Measurements from ENCODE around the gene SYNPO.

The SYNPO gene

DNA sequence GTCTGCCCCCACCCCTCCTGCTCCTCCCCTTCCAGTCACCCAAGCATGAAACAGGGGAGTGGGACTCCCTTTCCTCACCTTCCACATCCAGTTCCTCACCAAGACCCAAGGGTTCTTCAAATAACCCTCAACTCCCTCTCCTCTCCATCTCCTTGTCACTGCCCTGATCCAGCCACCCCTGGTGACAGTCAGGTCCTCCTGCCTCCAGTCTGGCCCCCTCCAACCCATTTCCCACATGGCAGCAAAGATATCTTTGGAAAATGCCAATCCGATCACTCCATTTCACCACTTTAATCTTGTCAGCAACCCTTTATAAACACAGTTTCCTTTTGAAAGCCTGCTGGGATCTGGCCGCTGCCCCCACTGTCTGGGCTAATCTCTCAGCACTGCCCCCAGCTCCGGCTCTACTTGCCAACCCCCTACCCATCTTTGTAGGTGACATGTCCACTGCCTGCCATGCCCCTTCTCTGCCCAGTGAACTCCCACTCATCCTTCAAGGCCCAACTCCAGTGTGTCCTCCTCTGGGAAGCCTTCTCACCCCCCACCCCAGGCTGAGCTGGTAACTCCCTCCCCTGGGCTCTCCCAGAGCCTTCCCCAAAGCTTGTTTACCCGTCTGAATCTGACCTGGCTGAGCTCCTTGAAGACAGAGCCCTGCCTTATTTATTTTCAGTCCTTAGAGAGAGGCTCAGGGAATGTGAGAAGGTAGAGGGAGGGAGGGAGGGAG is 19.8 kb downstream of the SYNPO start:
- no peak for DNase-seq (ENCODE audit: extremely low spot score)
- no peak for TF ChIP-seq FOXA1 (IDR thresholded peaks at IDR 0.05)
- TF ChIP-seq BHLHE40 (IDR thresholded peaks at IDR 0.05; ENCODE audit: borderline replicate concordance) = no peak
- TF ChIP-seq, protein P1, sequence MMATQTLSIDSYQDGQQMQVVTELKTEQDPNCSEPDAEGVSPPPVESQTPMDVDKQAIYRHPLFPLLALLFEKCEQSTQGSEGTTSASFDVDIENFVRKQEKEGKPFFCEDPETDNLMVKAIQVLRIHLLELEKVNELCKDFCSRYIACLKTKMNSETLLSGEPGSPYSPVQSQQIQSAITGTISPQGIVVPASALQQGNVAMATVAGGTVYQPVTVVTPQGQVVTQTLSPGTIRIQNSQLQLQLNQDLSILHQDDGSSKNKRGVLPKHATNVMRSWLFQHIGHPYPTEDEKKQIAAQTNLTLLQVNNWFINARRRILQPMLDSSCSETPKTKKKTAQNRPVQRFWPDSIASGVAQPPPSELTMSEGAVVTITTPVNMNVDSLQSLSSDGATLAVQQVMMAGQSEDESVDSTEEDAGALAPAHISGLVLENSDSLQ (IDR thresholded peaks at IDR 0.05) = no peak
- TF ChIP-seq TARDBP (IDR thresholded peaks at IDR 0.05) = no peak
- no peak for TF ChIP-seq L3MBTL2 (conservative IDR thresholded peaks at IDR 0.05)
- TF ChIP-seq LEF1 (IDR thresholded peaks at IDR 0.05; ENCODE audit: borderline replicate concordance) = no peak
- TF ChIP-seq SUZ12 (IDR thresholded peaks at IDR 0.05) = no peak
- TF ChIP-seq NFRKB (IDR thresholded peaks at IDR 0.05) = no peak
- TF ChIP-seq HDGF (IDR thresholded peaks at IDR 0.05; ENCODE audit: borderline replicate concordance) = no peak
- no peak for TF ChIP-seq ELF4 (IDR thresholded peaks at IDR 0.05)
- no peak for TF ChIP-seq ZNF384 (IDR thresholded peaks at IDR 0.05)
- ChIA-PET POLR2A (interaction anchor here (4.6 to 7.6 kb wide), 2 partner anchors 41 kb away, joined by 33 to 43 read pairs; partner anchors contain the start of gene RBM22), CTCF (no interaction called here)

DNA sequence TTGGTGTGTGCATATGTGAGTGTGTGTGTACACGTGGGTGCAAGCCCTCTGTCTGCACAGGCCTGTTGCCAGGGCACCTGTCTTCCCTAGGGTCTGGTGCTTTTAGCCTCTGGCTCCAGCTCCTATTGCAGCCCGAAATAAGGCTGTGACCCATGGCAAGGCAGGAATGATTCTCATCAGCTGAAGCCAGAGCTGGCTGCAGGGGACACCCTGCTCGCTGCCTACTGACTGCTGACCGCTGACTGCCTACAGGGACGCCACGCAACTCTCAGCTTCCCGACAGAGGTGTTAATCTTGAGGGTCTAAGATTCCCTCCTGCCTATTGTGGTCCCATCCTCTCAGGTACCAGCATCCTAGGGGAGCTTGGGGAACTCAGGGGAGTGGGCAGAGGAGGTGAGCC is 20.6 kb downstream of the SYNPO start, which contains the start of gene MYOZ3:
Gene MYOZ3, plus strand, starts transcription at position 166 of the 400 bp plus-strand sequence. CDS start 1,691 bp downstream, outside the sequence.
- DNase-seq (ENCODE audit: extremely low spot score) = no peak
- POLR2A ChIA-PET = interaction anchor here (1.0 to 7.6 kb wide), 2 partner anchors 12 to 40 kb away, joined by 3 to 43 read pairs; partner anchors contain the start of gene RBM22
- no peak for TF ChIP-seq CTBP1 (IDR thresholded peaks at IDR 0.05; ENCODE audit: borderline replicate concordance)
- TF ChIP-seq BHLHE40 (IDR thresholded peaks at IDR 0.05; ENCODE audit: borderline replicate concordance) = no peak
- no peak for TF ChIP-seq NFRKB (IDR thresholded peaks at IDR 0.05)
- no peak for TF ChIP-seq FOXA1 (IDR thresholded peaks at IDR 0.05)
- no peak for TF ChIP-seq SUZ12 (IDR thresholded peaks at IDR 0.05)
- CTCF ChIA-PET = no interaction called here

DNA sequence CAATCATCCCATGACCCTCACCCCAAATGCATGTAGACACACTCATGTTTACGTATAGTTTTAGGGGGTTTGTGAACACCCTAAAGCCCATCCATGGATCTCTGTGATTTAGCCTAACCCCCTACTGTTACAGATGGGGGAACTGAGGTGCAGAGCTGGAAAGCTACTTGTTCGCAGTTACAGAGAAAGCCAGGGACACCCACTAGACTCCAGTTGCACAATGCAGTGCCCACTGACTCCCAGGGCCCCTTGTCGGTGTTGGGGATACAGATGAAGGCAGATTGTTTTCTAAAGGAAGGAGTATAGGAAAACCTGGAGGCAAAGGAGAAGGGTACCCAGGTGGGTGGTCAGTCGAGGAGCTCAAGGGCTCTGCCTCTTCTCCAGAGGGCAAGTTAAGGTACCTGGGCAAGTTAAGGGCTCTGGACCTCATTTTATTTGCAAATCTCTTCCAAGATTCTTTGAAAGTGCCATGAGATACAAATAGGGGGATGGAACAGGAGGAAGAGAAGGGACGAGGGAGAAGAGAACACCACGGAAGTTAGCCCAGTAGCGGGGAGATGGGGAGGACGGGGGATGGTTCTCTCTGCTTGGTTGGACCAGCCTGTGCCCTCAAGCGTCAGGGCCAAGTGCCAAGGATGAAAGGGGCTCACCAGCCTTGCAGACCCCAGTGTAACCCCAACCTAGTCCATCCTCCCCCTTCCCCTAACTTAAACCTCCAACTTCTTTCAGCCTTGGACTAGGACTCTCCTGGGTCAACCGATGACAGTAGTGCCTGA is 21.5 kb downstream of the SYNPO start:
- TF ChIP-seq HDGF (IDR thresholded peaks at IDR 0.05; ENCODE audit: borderline replicate concordance) = no peak
- TF ChIP-seq CTBP1 (IDR thresholded peaks at IDR 0.05; ENCODE audit: borderline replicate concordance) = no peak
- no peak for TF ChIP-seq SUZ12 (IDR thresholded peaks at IDR 0.05)
- TF ChIP-seq TARDBP (IDR thresholded peaks at IDR 0.05) = no peak
- TF ChIP-seq, protein P1 (IDR thresholded peaks at IDR 0.05) = no peak
- TF ChIP-seq L3MBTL2 (conservative IDR thresholded peaks at IDR 0.05) = no peak
- ChIA-PET CTCF (interaction anchor here (0.6 kb wide), 1 partner anchor 117 kb away, joined by 3 read pairs; the partner anchor contains the start of gene SMIM3), POLR2A (interaction anchor here (1.0 to 7.6 kb wide), 2 partner anchors 11 to 39 kb away, joined by 3 to 43 read pairs; partner anchors contain the start of gene RBM22)
- no peak for DNase-seq (ENCODE audit: extremely low spot score)

- DNase-seq (ENCODE audit: extremely low spot score) = no peak
- TF ChIP-seq ZNF384 (IDR thresholded peaks at IDR 0.05) (no peak), NFRKB (IDR thresholded peaks at IDR 0.05) (no peak), HDGF (IDR thresholded peaks at IDR 0.05; ENCODE audit: borderline replicate concordance) (no peak), LEF1 (IDR thresholded peaks at IDR 0.05; ENCODE audit: borderline replicate concordance) (no peak), ARNT (IDR thresholded peaks at IDR 0.05) (no peak), FOXM1 (IDR thresholded peaks at IDR 0.05; ENCODE audit: borderline replicate concordance) (no peak), BHLHE40 (IDR thresholded peaks at IDR 0.05; ENCODE audit: borderline replicate concordance) (no peak), TARDBP (IDR thresholded peaks at IDR 0.05) (no peak), FOXA1 (IDR thresholded peaks at IDR 0.05) (no peak)
- POLR2A ChIA-PET = interaction anchor here (1.1 to 7.6 kb wide), 4 partner anchors 38 to 220 kb away, joined by 3 to 43 read pairs (median 4); partner anchors contain the start of genes DCTN4 and RBM22
- CTCF ChIA-PET = interaction anchor here (0.9 kb wide), 1 partner anchor 103 kb away, joined by 3 read pairs; no protein-coding TSS in a partner anchor
These were observed 22.5 kb downstream of the SYNPO start for GRCh38 chr5:150662731-150663516.

DNA sequence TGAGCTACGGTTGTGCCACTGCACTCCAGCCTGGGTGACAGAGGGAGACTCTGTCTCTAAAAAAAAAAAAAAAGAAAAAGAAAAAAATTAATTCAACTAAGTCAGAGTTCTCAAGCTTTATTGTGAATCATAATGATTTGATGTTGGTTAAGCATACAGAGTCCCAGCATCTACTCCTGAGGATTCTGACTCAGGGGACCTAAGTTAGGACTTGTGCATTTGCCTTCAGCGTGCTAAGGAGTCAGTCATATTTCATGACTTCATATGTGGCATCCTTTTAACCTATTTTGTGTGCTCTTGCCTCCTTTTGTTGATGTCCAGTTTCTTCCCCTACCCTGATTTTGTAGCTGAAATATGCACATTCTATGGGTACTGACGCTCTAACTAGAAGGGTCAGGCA is 23.5 kb downstream of the SYNPO start:
- POLR2A ChIA-PET = interaction anchor here (1.1 to 7.6 kb wide), 3 partner anchors 37 to 104 kb away, joined by 3 to 43 read pairs (median 6); partner anchors contain the start of genes DCTN4 and RBM22

More for the DNA sequence above, 23.5 kb downstream of the SYNPO start:
- TF ChIP-seq TARDBP (IDR thresholded peaks at IDR 0.05) (no peak), SP1 (IDR thresholded peaks at IDR 0.05) (no peak), L3MBTL2 (conservative IDR thresholded peaks at IDR 0.05) (no peak), FOXA1 (IDR thresholded peaks at IDR 0.05) (no peak)
- TF ChIP-seq, protein P1 (IDR thresholded peaks at IDR 0.05) = no peak
- CTCF ChIA-PET = no interaction called here
- no peak for DNase-seq (ENCODE audit: extremely low spot score)
